ENCODE data around the gene PLXNA4.

The PLXNA4 gene

GRCh38 chr7:132191418-132191817 is 384.9 kb downstream of the PLXNA4 start:
- H3K4me3 ChIP-seq (ENCODE audit: low read depth, low read length) = no peak overlapping the region
- H3K9me3 ChIP-seq (ENCODE audit: control insufficient read depth, insufficient read depth, low read depth, low read length) = no peaks in the 10 kb centered on the region
- POLR2A ChIA-PET = no interaction called here
- CTCF ChIA-PET = interaction anchor here (0.7 kb wide), 1 partner anchor 58 kb away, joined by 3 read pairs; no protein-coding TSS in a partner anchor
- no peaks in the 10 kb centered on the region for H3K36me3 ChIP-seq (ENCODE audit: control insufficient read depth in 2 of 2, insufficient read depth in 1 of 2, low read length in 2 of 2)
- no peak overlapping the region for H3K27ac ChIP-seq (ENCODE audit: extremely low read depth, low read depth, low read length)
- TF ChIP-seq KLF1 (tag by site-specific recombination; IDR thresholded peaks at IDR 0.05) = no peak
- TF ChIP-seq ZXDB (tag by site-specific recombination; IDR thresholded peaks at IDR 0.05) = no peak
- no peak for TF ChIP-seq ZBTB10 (tag by site-specific recombination; IDR thresholded peaks at IDR 0.05)
- no peak for TF ChIP-seq ZSCAN23 (tag by site-specific recombination; IDR thresholded peaks at IDR 0.05)
- TF ChIP-seq ZNF274 (IDR thresholded peaks at IDR 0.05; ENCODE audit: low read length) = no peak
- no peak for TF ChIP-seq ZNF274 (tag by site-specific recombination; IDR thresholded peaks at IDR 0.05; ENCODE audit: borderline replicate concordance)
- TF ChIP-seq ZNF280D (tag by site-specific recombination; IDR thresholded peaks at IDR 0.05) = no peak
- TF ChIP-seq KLF9 (tag by site-specific recombination; IDR thresholded peaks at IDR 0.05; ENCODE audit: low read depth) = no peak
- no peak for TF ChIP-seq ZNF701 (tag by site-specific recombination; IDR thresholded peaks at IDR 0.05)
- TF ChIP-seq ZNF529 (tag by site-specific recombination; IDR thresholded peaks at IDR 0.05; ENCODE audit: insufficient replicate concordance) = no peak
- TF ChIP-seq OVOL3 (tag by site-specific recombination; IDR thresholded peaks at IDR 0.05) = no peak
- TF ChIP-seq ZNF350 (tag by site-specific recombination; IDR thresholded peaks at IDR 0.05) = no peak
- TF ChIP-seq HOXC10 (CRISPR knock-in tag; IDR thresholded peaks at IDR 0.05) = no peak
- TF ChIP-seq GLI2 (tag by site-specific recombination; IDR thresholded peaks at IDR 0.05; ENCODE audit: borderline replicate concordance, low read depth) = no peak
- TF ChIP-seq ZNF548 (tag by site-specific recombination; IDR thresholded peaks at IDR 0.05) = no peak
- no peak for TF ChIP-seq ZNF596 (tag by site-specific recombination; IDR thresholded peaks at IDR 0.05)
- no peak for TF ChIP-seq ZNF549 (tag by site-specific recombination; IDR thresholded peaks at IDR 0.05)
- TF ChIP-seq SALL2 (tag by site-specific recombination; IDR thresholded peaks at IDR 0.05; ENCODE audit: borderline replicate concordance) = no peak
- H3K4me1 ChIP-seq (ENCODE audit: control insufficient read depth, insufficient read depth, low read length) = no peaks in the 10 kb centered on the region

GRCh38 chr7:132190683-132191082 is 385.6 kb downstream of the PLXNA4 start:
- TF ChIP-seq ZNF701 (tag by site-specific recombination; IDR thresholded peaks at IDR 0.05) (no peak), TCF7L2 (IDR thresholded peaks at IDR 0.05; ENCODE audit: borderline replicate concordance, low read depth, low read length) (no peak), ZNF791 (tag by site-specific recombination; IDR thresholded peaks at IDR 0.05) (no peak), ZBTB44 (tag by site-specific recombination; IDR thresholded peaks at IDR 0.05) (no peak), ZEB2 (tag by site-specific recombination; IDR thresholded peaks at IDR 0.05) (no peak)
- Histone ChIP-seq H3K9me3 (ENCODE audit: control insufficient read depth, insufficient read depth, low read depth, low read length) (no peaks in the 10 kb centered on the region), H3K36me3 (ENCODE audit: control insufficient read depth in 2 of 2, insufficient read depth in 1 of 2, low read length in 2 of 2) (no peaks in the 10 kb centered on the region), H3K4me3 (ENCODE audit: low read depth, low read length) (no peak overlapping the region), H3K27ac (ENCODE audit: extremely low read depth, low read depth, low read length) (no peak overlapping the region), H3K4me1 (ENCODE audit: control insufficient read depth, insufficient read depth, low read length) (no peaks in the 10 kb centered on the region)
- ChIA-PET POLR2A (no interaction called here), CTCF (interaction anchor here (0.7 kb wide), 1 partner anchor 128 kb away, joined by 3 read pairs; no protein-coding TSS in a partner anchor)

Measured in HEK293 (cell line).